ENCODE data around the gene GATAD2A. TPM values are rescaled to one million over a fixed set of nuclear protein-coding genes. Genes with fewer than 3 reads are reported as not detected.

Gene GATAD2A
- total and polyA plus RNA-seq, 9 of the 15 experiments (the other 6 are each of a cell fraction or from before 2014, with no cell fraction given), result 2.4 to 226 (median 44.2) TPM

DNA sequence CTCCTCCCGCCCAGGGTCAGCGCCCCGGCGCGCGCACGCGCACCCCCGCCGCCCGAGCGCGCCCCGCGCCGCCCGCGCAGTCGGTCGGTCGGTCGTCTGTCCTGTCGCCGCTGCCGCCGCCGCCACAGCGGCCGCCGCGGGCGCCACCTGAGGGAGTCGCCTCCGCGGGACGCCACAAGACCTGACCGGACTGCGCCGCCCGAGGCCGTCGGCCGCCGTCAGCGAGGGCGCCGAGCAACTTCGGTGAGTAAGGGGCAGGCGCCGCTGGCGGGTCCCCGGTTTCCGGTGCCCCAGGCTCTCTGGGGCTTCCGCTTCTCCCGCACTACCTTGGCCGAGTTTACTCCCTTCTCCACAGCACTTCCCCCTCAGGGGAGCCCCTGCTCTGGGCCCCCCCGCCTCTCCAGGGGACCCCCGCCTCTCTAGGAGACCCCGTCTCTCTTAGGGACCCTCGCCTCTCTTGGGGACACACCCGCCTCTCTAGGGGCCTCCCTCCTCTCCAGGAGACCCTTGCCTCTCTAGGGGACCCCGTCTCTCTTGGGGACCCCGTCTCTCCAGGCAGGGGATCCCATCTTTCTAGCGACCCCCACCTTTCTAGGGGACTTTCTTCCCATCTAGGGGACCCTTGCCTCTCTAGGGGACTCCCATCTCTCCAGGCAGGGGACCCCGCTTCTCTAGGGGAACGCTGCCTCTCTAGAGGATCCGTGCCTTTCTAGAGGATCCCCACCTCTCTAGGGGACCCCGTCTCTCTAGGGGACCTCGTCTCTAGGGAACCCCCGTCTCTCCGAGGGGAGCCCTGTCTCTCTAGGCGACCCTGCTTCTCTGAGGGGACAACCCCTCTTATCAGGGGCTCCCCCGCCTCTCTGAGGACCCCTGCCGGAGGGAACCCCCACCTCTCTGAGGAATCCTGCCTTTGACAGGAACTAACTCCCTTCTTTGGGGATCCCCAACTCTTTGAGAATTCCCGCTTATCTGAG lies 19.3 kb upstream of the GATAD2A start (continued):
- TF ChIP-seq TRIM25 (IDR thresholded peaks at IDR 0.05; ENCODE audit: borderline replicate concordance), result no peak
- TF ChIP-seq YBX1 (IDR thresholded peaks at IDR 0.05), result no peak
- no peak for TF ChIP-seq TRIM24 (IDR thresholded peaks at IDR 0.05)
- TF ChIP-seq, protein P1, sequence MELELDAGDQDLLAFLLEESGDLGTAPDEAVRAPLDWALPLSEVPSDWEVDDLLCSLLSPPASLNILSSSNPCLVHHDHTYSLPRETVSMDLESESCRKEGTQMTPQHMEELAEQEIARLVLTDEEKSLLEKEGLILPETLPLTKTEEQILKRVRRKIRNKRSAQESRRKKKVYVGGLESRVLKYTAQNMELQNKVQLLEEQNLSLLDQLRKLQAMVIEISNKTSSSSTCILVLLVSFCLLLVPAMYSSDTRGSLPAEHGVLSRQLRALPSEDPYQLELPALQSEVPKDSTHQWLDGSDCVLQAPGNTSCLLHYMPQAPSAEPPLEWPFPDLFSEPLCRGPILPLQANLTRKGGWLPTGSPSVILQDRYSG (tag; conservative IDR thresholded peaks at IDR 0.05; ENCODE audit: low read depth), result no peak
- TF ChIP-seq ZNF24 (IDR thresholded peaks at IDR 0.05), result peak; percentile 60; the same call in 1 of the 2 replicates
- TF ChIP-seq CLOCK (CRISPR knock-in tag; IDR thresholded peaks at IDR 0.05; ENCODE audit: borderline replicate concordance), result no peak
- no peak for TF ChIP-seq CBX5 (IDR thresholded peaks at IDR 0.05; ENCODE audit: borderline replicate concordance, low read depth)
- no peak for TF ChIP-seq L3MBTL2 (IDR thresholded peaks at IDR 0.05)
- TF ChIP-seq ZNF274 (IDR thresholded peaks at IDR 0.05; ENCODE audit: borderline replicate concordance, low read depth, low read length), result no peak
- no peak for TF ChIP-seq CBFB (CRISPR knock-in tag; IDR thresholded peaks at IDR 0.05)
- TF ChIP-seq, protein P2, sequence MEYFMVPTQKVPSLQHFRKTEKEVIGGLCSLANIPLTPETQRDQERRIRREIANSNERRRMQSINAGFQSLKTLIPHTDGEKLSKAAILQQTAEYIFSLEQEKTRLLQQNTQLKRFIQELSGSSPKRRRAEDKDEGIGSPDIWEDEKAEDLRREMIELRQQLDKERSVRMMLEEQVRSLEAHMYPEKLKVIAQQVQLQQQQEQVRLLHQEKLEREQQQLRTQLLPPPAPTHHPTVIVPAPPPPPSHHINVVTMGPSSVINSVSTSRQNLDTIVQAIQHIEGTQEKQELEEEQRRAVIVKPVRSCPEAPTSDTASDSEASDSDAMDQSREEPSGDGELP (CRISPR knock-in tag; IDR thresholded peaks at IDR 0.05; ENCODE audit: borderline replicate concordance), result no peak; the same call in 1 of the 2 replicates
- TF ChIP-seq ZNF146 (CRISPR knock-in tag; IDR thresholded peaks at IDR 0.05; ENCODE audit: unreplicated experiment), result no peak
- no peak for TF ChIP-seq MAFK (IDR thresholded peaks at IDR 0.05; ENCODE audit: low read length)
- no peak for TF ChIP-seq ZKSCAN1 (IDR thresholded peaks at IDR 0.05; ENCODE audit: low read depth, low read length)
- TF ChIP-seq CEBPG (CRISPR knock-in tag; IDR thresholded peaks at IDR 0.05), result no peak
- TF ChIP-seq CEBPG (tag; conservative IDR thresholded peaks at IDR 0.05 in 1 of 2, IDR thresholded peaks at IDR 0.05 in 1 of 2), result no peak
- TF ChIP-seq RBBP5 (IDR thresholded peaks at IDR 0.05; ENCODE audit: borderline replicate concordance, insufficient read depth, low read length, poor library complexity, severe bottlenecking), result peak; percentile 67
- TF ChIP-seq NONO (IDR thresholded peaks at IDR 0.05; ENCODE audit: low read depth in 2 of 2, low read length in 1 of 2), result peak in 1 of 2 experiments; percentile 75; a peak in 1 of 4 replicates
- TF ChIP-seq, protein P3, sequence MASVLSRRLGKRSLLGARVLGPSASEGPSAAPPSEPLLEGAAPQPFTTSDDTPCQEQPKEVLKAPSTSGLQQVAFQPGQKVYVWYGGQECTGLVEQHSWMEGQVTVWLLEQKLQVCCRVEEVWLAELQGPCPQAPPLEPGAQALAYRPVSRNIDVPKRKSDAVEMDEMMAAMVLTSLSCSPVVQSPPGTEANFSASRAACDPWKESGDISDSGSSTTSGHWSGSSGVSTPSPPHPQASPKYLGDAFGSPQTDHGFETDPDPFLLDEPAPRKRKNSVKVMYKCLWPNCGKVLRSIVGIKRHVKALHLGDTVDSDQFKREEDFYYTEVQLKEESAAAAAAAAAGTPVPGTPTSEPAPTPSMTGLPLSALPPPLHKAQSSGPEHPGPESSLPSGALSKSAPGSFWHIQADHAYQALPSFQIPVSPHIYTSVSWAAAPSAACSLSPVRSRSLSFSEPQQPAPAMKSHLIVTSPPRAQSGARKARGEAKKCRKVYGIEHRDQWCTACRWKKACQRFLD (CRISPR knock-in tag; IDR thresholded peaks at IDR 0.05), result no peak
